Mucosa of descending colon (tissue), 3 donors: Measurements from ENCODE around the gene SLC7A8. TPM values are rescaled to one million over a fixed set of nuclear protein-coding genes. Genes with fewer than 3 reads are reported as not detected.

Experiments
- ATAC-seq: fragments of 200-7000 bp; cut with Tn5 transposase; one replicate; pipeline ENCODE4 v1.9.1; 2020; ENCODE audit warnings: mild to moderate bottlenecking, moderate library complexity
- DNase-seq, 3 donors: peaks; one replicate each; pipeline ENCODE4 v3.0.0-alpha.2; 2020
- H3K36me3 ChIP-seq: fragments of 200-600 bp; one replicate; pipeline ENCODE4 v1.8.0; 2021; ENCODE audit warnings: low read depth, mild to moderate bottlenecking
- H3K4me1 ChIP-seq: fragments of 200-600 bp; one replicate; pipeline ENCODE4 v1.8.0; 2021; ENCODE audit warnings: low read depth, mild to moderate bottlenecking
- H3K4me3 ChIP-seq: fragments of 200-600 bp; one replicate; pipeline ENCODE4 v1.8.0; 2021; ENCODE audit warnings: mild to moderate bottlenecking
- H3K9me3 ChIP-seq: fragments of 200-600 bp; one replicate; pipeline ENCODE4 v1.8.0; 2021; ENCODE audit warnings: mild to moderate bottlenecking
- CTCF ChIP-seq: fragments of 200-600 bp; IDR thresholded peaks from one replicate; pipeline ENCODE4 v1.8.0; 2022; ENCODE audit warnings: antibody characterized with exemption, mild to moderate bottlenecking
- intact Hi-C, 2 donors: fragments of 100-400 bp; cut with DNase I in 1 of 2; cut with micrococcal nuclease in 1 of 2; formaldehyde crosslinking; loops; one replicate each; pipeline versions ENCODE4 v1.11.0 to v1.11.1; 2022; cut with DNase I, micrococcal nuclease
- total RNA-seq, 3 donors: library from RNA; stranded (reverse); fragmentation: NEBNext Ultra II Directional in 2 of 3; extraction: Animal tissue kit (Norgen Biotek cat#: 25700) in 2 of 3; gene quantifications; one replicate each; pipeline versions ENCODE4 v1.2.1 to v1.2.4, GENCODE V29; 2021 to 2023
- donor health status: DM: no; HTN: no; CAD: no; lungs with moderate emphysema.
- donor health status: DM: no; HTN: no; CAD: no.
- donor health status: DM: no; HTN: yes; CAD: no.

Gene SLC7A8
- total RNA-seq, 3 donors from 2014 or later: 16.0 to 26.4 (median 22.0) TPM

DNA sequence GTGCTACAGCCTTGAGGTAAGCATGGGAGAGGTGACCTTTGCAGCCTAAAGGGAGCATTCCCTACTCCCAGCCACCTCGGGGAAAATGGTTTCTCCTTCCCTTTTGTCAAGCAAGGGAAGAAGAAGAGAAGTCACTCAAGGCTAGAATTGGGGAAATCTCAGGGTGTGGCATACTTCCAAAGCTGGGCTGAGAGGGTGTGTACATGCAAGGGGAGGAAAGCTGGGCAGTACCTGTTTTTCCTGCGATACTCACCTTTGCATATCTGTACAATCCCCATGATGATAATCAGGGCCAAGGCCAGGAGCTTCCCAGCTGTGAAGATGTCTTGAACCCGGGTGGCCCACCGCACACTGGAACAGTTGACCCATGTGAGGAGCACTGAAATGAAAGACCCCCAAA, 40.6 kb downstream of the SLC7A8 start:
- no peaks in the 10 kb centered on the region for H3K36me3 ChIP-seq
- TF ChIP-seq CTCF: no peak
- ATAC-seq (no peak), DNase-seq (no peak)
- no peak overlapping the region for H3K4me3 ChIP-seq
- no peaks in the 10 kb centered on the region for H3K4me1 ChIP-seq
- no peaks in the 10 kb centered on the region for H3K9me3 ChIP-seq
- intact Hi-C loops: no loop called here

DNA sequence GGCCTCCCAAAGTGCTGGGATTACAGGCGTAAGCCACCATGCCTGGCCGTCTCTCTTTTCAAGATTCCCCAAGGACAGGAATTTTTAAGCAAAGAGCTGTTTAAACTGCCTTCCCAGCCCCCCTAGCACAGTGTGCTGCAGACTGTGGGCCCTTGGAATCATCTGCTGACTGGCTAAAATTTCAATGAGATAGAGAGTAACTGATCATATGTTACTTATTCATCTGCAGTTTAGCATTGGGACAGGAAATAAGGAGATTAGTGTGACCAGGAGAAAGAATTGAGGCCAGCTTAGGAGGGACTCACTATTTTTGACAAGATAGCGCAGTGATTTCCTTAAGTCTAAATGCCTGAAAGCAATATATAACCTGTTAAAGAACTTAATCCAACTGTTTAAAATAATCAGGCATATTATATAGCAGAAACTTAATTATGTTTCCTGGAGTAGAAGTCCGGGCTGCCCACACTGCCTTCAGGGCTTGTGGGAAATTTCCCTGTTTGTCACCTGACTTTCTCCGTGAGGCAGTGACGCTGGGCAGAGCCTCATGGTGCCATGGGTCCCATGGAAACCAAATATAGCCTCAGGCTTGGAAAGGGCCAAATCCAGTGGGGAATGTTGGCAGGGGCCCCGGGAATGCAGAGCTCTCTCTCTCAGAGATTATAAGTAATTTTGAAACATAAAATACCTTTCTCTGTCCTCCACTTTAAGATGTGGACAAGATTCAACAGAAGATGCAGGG, 41.6 kb downstream of the SLC7A8 start:
- no peak for ATAC-seq
- Histone ChIP-seq H3K9me3 (no peaks in the 10 kb centered on the region), H3K4me1 (no peaks in the 10 kb centered on the region), H3K36me3 (no peaks in the 10 kb centered on the region), H3K4me3 (no peak overlapping the region)
- no peak for TF ChIP-seq CTCF
- DNase-seq: no peak
- intact Hi-C loops: no loop called here

GRCh38 chr14:23140371-23140770, 43.1 kb downstream of the SLC7A8 start:
- Histone ChIP-seq H3K36me3 (no peaks in the 10 kb centered on the region), H3K9me3 (no peaks in the 10 kb centered on the region)

DNA sequence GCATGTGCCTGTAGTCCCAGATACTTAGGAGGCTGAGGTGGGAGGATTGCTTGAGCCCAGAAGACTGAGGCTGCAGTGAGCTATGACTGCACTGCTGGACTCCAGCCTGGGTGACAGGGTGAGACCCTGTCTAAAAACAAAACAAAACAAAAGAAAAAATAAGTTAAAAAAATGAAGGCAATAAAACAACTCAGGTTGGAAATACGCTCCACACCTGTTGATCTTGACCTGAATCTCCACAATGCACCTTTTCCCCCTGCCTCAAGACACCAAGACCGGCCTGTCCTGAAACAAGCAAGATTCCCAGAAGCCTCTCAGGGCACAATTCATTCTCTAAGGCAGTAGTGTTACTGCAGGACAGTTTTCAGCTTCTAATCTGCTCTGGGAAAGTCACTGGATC, 43.6 kb downstream of the SLC7A8 start:
- H3K36me3 ChIP-seq: no peaks in the 10 kb centered on the region
- no peaks in the 10 kb centered on the region for H3K4me1 ChIP-seq
- no peaks in the 10 kb centered on the region for H3K9me3 ChIP-seq
- intact Hi-C loops: no loop called here
- ATAC-seq (no peak), DNase-seq (no peak)
- no peak for TF ChIP-seq CTCF
- no peak overlapping the region for H3K4me3 ChIP-seq

More at GRCh38 chr14:23140371-23140770, 43.1 kb downstream of the SLC7A8 start:
- no peak for TF ChIP-seq CTCF
- intact Hi-C loops: no loop called here
- ATAC-seq: no peak
- no peaks in the 10 kb centered on the region for H3K4me1 ChIP-seq
- H3K4me3 ChIP-seq: no peak overlapping the region
- DNase-seq: no peak

GRCh38 chr14:23137813-23138535, 45.5 kb downstream of the SLC7A8 start:
- TF ChIP-seq CTCF: no peak
- no peaks in the 10 kb centered on the region for H3K36me3 ChIP-seq
- intact Hi-C loops: no loop called here
- no peak for DNase-seq
- no peak overlapping the region for H3K4me3 ChIP-seq
- no peaks in the 10 kb centered on the region for H3K4me1 ChIP-seq
- ATAC-seq: no peak
- no peaks in the 10 kb centered on the region for H3K9me3 ChIP-seq
